SH-SY5Y (cell line): Measurements from ENCODE around the gene EDN1.

Experiments used
- GATA2 ChIP-seq: IDR thresholded peaks from 2 replicates; pipeline ENCODE4 v1.6.1; 2011; ENCODE audit warnings: mild to moderate bottlenecking, low read depth, low read length
- GATA3 ChIP-seq: IDR thresholded peaks from 2 replicates; pipeline ENCODE4 v1.6.1; 2011; ENCODE audit warnings: low read depth, mild to moderate bottlenecking, low read length, moderate library complexity

DNA sequence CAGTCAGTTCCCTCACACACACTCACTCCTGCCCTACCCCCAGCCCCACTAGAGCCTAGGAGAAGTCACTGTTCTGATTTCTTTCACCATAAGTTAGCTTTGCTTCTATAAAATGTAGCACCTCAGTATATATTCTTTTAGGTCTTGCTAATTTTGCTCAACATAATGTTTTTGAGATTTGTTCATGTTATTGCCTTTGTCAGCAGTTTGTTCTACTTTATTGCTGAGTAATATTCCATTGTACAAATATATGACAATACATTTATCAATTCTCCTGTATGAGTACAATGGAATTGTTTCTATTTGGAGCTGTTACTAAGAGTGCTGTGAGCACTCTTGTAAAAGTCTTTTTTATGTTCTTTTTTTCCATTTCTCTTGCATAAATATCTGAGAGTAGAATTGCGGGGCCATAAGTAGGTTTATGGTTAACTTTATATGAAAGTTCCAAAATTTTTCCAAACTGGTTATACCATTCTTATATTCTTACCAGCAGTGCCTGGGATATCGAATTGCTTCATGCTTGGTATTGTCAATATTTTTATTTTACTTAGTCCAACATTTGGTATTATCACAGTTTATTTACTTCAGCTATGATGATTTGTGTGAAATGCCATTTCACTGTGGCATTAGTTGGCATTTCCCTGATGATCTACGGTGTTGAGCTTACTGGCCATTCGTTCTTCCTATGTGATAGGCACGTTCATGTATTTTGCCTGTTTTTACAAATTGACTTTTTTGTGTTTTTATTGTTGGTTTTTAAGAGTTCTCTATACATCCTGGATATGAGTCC lies 25.3 kb downstream of the EDN1 start:
- TF ChIP-seq GATA2 = no peak
- TF ChIP-seq GATA3 = no peak
